SU-DHL-6 (cell line): Measurements from ENCODE around the gene TMEM267.

Source experiments
- EZH2phosphoT487 ChIP-seq: fragments of 200-600 bp; sonication (generic), shearing (Covaris generic); conservative IDR thresholded peaks from 2 replicates; pipeline ENCODE4 v1.6.1; 2018; ENCODE audit warnings: mild to moderate bottlenecking, antibody characterized with exemption, low read length, moderate library complexity, mixed read lengths
- TF ChIP-seq, protein P1 (sequence below): fragments of 200-600 bp; sonication (generic); IDR thresholded peaks from one replicate; pipeline ENCODE4 v1.5.1; 2017; ENCODE audit warnings: antibody characterized with exemption, mild to moderate bottlenecking, low read length, moderate library complexity; ENCODE audit not compliant: insufficient read depth, poor library complexity, severe bottlenecking

DNA sequence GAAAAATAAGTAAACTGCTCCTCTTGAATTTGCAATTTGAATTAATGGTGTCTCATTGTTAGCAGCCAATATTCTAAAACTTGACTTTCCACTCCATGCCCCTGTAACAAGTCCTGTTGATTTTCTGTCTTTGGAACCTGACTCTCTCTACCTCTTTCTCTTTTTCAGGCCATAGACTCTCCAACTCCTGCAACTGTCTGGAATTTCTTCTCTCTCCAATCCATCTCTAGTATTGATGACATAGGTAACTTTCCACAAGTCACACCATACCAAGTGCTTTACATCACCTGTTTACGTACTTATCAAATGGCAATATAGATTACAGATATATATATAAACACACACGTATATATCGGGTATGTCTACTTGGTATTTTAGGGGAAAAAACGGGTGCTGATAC lies 30.4 kb upstream of the TMEM267 start:
- TF ChIP-seq, protein P1, sequence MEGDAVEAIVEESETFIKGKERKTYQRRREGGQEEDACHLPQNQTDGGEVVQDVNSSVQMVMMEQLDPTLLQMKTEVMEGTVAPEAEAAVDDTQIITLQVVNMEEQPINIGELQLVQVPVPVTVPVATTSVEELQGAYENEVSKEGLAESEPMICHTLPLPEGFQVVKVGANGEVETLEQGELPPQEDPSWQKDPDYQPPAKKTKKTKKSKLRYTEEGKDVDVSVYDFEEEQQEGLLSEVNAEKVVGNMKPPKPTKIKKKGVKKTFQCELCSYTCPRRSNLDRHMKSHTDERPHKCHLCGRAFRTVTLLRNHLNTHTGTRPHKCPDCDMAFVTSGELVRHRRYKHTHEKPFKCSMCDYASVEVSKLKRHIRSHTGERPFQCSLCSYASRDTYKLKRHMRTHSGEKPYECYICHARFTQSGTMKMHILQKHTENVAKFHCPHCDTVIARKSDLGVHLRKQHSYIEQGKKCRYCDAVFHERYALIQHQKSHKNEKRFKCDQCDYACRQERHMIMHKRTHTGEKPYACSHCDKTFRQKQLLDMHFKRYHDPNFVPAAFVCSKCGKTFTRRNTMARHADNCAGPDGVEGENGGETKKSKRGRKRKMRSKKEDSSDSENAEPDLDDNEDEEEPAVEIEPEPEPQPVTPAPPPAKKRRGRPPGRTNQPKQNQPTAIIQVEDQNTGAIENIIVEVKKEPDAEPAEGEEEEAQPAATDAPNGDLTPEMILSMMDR: no peak
- TF ChIP-seq EZH2phosphoT487: no peak
